GM12891 (cell line): ENCODE measurements around the gene USP37.

Source experiments
- POLR2A ChIP-seq: IDR thresholded peaks from 2 replicates; pipeline ENCODE4 v1.6.1; 2011; ENCODE audit warnings: low read depth, low read length, control low read depth
- POLR2AphosphoS5 ChIP-seq: IDR thresholded peaks from 2 replicates; pipeline ENCODE4 v1.6.1; 2011; ENCODE audit warnings: low read depth, low read length, control low read depth

DNA sequence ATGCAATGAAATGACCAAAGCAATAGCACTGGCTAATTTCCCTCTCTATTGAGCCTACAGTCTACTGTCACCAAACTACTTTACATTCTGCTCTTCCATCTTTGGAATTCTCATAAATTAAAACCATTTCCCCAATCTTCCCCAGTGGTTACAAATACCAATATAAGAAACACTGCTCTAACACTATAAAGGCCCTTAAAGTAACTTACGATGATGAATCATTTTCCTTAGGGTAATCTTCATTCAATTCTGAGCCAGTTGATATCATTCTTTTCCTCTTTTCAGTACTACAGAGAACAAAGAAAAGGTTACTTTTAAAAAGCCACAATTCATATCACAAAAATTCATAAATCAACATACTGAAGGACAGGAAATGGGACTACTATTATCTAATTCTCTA lies 22.1 kb downstream of the USP37 start:
- TF ChIP-seq POLR2AphosphoS5, result no peak
- TF ChIP-seq POLR2A, result no peak
